Ramos (cell line): Measurements from ENCODE around the gene WLS.

Source experiments
- in situ Hi-C: fragments of 300-500 bp; cut with MboI; formaldehyde crosslinking; loops from one replicate; pipeline ENCODE4 v1.14.3; 2022; ENCODE audit warnings: low sequenced_read_pairs; ENCODE audit not compliant: unreplicated experiment

The WLS gene

DNA sequence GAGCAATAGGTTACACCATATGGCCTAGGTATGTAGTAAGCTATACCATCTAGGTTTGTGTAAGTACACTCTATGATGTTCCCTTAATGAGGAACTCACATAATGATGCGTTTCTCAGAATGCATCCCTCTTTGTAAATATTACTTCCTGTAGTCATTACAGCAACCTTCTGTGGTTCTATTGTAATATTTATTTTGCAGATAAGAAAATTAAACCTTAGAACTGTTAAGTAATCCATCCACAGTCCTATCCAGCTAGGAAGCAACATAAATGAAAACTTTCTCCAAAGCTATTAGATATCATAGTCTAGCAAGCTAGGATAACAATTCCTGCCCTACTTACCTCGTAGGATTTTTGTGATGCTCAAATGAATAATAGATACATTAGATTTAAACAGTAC is 88.7 kb downstream of the WLS start:
- in situ Hi-C loops, result no loop called here

DNA sequence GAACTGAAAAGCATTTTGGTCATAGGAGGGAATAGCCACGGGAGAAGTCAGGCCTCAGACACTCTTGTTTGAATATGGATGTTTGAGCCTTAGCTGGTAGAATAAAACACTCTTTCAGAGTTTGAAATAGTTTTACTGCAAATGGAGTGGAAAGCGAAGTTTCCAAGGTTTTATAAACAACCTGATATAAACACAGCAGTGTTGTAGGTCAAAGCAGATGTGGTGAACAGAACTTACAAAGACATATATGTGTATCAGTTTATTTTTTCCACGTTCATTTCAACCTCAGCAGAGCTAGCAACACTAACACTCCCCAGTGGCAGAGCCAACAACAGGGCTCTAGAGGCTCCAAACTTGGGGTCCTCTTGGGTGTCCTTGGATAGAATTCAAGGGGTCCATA is 89.9 kb downstream of the WLS start:
- in situ Hi-C loops, result no loop called here

DNA sequence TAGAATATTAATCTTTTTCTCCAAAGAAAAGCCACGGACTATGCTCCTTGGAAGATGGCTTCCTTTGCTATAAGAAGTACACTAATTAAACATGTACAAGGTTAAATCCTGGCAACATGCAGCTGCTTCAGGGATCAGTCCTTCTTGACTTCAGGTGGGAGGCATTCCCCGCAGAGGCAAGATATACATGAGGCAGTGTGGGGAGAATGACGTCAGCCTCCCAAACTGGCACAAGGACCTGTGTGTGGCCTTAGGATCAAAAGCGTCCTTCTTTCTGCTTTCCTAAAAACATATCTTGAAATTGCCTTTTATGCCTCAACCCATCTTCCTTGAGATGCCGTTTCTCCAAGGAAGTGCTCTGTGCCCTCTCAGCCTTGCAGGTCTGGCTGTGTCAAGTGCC is 90.3 kb downstream of the WLS start:
- in situ Hi-C loops, result no loop called here

DNA sequence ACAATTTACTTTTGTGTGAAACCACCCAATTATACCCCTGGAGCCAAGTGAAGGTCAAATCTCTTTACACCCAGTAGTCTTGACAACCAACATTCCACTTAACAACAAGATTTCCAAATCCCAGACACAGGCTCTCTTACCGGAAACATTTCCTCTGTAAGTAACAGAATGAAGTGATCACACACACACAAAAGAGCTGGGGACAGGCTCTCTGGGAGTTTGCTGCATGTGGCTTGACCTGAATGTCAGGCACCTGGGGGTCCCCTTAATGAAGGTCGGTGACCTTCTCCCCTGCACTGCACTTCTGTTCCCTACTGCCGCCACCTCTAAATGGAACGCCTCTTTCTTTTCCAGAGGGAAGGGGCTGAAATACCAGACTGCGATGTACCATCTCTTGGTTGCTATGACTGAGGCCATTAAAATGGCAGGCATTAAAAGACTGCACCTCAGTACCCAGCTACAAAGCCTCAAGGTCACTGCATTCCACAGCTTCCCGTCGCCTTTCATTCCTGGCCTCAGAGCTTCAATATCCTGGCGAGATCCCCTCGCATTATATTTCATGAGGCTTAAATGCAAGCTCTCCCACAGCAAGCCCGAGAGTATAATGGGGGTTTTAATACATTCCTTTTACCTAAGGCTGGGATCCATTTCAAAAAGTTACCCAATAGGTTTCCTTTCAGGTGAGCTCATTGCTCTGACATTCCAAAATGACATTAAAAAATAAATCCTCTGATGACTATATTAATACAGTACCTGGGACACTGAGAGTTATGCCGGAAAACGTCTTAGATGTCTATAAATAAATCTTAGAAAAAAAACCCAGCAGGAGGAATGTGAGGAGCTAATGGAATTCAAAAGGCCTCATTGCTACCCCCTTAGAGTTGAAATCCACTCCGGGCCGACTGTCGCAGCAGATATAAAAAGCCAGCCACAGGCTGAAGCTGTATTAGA is 91.0 kb downstream of the WLS start:
- in situ Hi-C loops, result no loop called here

DNA sequence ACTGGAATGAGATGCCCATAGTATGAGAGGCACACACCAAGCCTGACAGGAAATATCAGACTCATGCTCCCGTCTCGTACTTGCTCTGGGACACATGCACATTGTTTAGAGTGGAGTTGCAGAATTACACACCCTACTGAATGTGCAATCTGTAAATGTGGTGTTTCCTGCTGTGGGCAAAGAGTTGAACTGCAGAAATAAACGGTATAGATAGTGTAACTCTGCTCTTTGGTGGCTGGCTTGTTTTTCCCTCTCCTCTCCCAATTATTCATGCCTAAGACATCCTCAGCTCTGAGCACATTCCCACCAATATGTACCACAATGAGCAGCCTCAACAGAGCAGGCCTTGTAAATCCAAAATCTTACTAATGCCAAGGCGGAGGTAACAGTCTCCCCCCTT is 91.8 kb downstream of the WLS start:
- in situ Hi-C loops, result no loop called here

DNA sequence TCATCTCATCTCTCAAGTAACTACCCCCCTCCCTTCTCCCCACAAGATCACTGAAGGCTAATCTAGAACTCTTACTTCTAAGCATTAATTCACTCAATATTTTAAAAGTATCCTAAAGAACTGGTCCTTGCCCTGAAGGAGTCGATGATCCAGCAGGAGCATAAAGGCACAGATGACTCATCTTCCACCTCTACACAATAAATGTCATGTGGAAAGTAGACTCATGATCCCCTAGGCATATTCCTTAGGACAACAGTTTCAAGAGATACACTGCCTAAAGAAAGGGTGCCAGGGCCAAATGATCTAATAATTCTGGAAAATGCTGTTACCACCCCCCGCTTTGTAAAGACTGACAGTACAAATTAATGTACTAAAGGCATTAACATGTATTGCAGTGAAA is 96.1 kb downstream of the WLS start:
- in situ Hi-C loops, result no loop called here

DNA sequence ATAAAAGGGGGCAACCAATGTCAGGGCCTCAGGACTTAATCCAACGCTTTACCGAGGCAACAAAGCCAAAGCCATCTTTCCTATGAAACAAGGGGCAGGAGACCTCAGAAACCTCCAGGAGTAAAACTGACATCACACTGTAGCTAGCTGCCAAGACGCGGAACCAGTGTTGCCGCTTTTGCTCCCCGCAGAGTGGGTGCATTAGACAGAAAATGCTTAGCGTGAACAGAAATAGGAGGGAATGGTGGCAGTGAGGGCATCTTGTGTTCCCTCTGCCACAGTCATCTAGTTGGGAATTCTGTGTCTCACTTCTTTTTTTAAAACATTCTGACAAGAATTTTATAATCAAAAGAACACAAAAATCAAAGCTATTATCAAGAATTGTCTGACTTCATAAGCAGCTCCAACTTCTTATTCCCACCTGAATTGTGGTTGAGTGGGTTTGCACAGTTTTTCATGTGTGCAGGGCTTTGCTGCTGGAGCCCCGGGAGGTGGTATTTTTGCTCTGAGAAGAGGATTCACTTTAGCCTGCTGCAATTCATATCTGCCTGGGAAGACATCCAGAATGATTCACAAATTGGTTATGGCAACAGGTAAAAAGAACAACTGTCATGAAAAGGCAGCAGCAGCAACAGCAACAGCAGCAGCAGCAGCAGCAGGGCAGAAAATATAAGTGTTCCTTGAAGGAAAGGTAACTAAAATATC is 99.7 kb downstream of the WLS start:
- in situ Hi-C loops, result no loop called here

DNA sequence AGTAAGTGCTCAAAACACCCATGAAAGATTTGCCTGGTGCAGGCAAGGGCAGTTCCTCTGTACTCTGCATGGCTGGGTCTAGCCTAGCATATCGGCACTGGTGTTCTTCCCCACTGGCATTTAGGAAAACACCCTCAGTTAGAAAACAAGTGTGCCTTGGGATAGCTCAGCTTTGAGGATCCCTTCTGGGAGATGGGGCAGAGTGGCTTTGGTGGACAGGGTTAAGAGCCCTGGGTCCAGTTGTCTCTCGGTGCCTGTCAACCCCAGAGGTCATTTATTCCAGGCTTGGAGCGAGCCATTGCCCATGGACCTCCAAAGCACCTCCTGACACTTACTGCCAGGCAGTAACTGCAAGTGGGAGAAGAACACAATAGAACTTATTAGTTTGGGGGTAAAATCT is 101.1 kb downstream of the WLS start:
- in situ Hi-C loops, result no loop called here

DNA sequence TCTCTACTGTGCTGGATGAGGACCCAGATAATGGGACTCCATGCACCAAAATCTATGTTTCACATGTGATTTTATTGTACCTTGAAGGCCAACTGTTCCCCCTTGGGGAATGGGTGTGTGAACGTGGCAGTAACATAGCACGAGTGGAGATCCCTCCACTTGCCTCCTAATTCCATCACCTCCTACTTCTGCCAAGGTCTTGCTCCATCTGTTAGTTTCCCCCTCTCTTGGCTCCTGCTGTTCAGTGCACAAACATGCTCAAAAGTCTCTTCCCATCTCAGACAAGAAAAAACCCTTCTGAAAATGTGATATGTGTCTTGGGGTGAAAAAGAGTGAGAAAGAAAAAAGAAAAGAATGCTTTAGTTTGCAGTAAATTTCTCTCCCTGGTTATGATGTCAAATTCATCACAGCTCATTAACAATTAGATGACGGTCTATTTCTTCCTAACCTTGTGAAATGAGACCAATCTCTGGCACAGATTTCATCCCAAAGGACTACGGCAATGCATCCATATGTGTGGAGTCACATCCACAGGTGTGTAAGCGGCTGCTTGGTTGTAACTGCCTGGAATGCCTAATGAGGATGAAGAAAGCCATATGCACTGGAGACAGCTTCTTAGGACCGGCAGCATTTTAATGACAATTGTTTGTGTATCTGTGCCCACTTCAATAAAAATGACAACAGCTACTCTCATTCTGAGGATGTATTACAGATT is 102.6 kb downstream of the WLS start:
- in situ Hi-C loops, result no loop called here

DNA sequence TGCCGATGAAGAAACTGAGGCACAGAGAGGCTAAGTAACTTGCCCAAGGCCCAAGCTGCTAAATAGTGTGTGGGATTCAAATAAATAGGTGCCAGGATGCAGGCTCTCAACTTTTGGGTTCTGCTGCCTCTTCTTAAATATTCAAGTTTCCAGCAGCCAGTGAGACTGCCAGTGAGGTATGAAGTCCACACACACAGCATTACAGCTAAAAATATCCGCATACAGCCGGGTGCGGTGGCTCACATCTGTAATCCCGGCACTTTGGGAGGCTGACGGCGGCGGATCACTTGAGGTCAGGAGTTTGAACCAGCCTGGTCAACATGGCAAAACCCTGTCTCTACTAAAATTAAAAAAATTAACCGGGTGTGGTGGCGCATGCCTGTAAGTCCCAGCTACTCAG is 103.5 kb downstream of the WLS start:
- in situ Hi-C loops, result no loop called here

DNA sequence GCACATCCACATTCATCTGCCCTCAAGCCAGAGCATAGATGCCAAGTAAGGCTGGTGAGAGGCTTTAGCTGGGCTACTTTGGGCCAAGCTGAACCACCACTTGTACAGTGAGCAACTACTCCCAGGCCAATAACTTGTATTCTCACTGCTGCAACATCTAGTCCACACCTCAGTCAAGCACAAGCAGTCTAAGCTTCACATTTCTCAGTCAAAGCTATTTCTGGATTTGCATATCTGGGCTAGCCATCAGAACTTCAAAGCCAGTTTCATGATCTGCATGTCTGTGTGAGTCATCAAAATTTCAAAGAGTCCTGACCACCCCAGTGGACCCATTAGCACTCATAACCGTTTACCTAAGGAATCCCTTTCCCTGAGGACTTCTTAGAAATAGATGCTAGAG is 104.2 kb downstream of the WLS start:
- in situ Hi-C loops, result no loop called here

DNA sequence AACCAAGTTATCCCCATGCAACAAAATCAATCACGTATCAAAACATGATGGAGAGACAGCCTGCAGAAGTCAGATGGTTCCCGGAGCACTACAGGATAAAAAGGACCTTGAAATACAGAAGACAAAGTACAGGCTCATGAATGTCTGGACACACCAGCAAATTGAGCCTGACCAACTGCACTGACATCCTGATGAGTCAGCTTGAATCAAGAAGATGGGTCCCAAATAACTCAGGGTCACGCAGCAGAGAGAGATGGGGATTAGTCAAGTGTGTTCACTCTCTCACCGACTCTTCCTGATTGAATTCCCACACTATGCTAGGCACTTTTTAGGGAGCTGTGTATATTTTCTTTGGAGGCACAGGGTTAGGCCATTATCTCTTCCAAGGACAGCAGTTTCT is 110.8 kb downstream of the WLS start:
- in situ Hi-C loops, result loop anchor here (5.0 to 25.0 kb wide), 2 partner anchors 221 to 1616 kb away; no protein-coding TSS in a partner anchor

DNA sequence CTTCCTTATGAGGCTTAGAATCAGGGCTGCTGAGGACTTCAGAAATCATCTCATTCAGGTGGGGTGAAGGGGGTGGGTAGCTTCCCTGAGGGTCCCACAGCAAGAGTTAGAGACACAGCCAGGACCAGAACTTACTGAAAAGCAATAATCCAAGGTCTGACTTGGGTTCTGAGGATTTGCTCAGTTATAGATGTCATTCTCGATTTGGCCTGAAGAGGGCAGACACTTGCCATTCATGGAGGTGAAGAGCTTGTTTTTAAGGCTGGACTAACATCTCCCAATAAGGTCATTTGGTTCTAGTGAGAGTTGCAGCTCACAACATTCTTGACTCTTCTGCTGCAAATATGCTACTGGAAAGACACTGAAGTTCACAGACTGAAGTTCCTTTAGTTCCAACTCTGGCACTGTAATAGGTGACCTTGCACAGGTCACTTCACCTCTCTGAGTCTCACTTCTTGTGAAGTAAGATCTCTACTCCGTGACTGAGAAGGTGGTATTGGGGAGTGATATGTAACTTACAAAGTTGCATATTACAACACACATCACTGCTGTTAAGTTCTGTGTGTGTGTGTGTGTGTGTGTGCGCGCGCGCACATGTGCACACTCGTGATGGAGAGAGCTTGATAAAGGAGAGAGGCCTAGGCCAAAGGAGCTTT is 112.1 kb downstream of the WLS start:
- in situ Hi-C loops, result loop anchor here (5.0 to 25.0 kb wide), 2 partner anchors 222 to 1617 kb away; no protein-coding TSS in a partner anchor

DNA sequence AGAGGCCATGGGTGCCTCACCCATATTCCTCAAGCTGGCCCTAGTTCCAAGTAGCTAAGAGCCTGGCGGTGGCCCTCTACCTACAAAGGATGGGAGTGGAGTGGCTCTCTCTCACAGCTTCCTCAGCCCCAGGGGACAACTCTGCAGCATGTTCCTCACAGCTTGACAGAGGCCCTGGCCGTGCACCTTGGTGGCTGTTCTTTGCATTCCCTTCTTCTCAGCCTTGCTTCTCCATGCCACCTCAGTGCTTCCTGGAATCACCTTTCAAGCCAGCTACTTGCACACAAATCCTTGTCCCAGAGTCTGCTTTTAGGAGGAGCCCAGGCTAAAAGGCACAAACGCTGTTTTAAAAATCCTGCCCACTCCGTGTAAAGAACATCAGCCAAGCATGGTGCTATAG is 112.9 kb downstream of the WLS start:
- in situ Hi-C loops, result loop anchor here (25.0 kb wide), 1 partner anchor 1618 kb away; no protein-coding TSS in a partner anchor

DNA sequence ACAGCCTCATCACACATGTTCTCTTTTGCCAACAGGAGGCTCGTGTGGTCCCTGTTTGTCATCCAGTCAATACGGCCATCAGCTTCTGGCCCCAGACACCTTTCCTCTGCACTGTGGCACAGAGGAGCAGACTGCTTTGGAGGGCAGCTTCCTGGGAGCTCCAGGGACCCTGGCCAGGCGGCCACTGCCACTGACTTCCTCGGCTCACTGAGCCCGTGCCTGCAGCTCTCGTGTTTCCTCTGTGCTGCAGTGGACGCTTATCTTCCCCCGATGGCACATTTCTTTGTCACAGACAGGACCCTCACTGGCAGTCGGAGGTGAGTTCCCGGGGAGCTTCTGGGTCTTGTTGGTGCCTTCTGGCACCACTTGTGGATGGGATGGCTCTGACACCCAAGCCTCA is 114.9 kb downstream of the WLS start:
- in situ Hi-C loops, result loop anchor here (25.0 kb wide), 1 partner anchor 1620 kb away; no protein-coding TSS in a partner anchor

DNA sequence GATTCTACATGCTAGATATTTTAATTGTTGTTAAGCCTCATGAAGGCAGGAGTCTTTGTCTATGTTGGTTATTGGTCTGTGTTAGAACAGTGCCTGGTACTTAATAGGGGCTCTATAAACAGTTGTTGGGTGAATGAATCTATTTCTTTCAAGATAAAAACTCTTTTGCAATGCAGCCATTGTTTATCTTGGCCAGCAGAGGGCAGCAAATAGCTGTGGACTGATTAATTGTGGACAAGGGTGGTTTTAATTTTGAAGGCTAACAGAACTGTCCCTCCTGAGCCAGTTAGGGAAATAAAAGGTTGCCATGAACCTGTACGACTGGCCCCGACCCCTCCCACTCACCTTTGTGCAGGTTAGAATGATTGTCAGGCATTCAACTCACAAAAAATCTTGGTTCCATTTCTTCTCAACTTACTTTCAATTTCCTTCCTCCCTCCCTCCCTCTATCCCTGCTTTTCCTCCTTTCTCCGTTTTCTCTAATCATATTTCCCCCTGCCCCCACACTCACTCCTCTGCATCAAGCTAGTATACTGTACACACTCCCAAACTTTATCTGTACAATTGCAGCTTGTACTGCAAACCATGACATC is 115.6 kb downstream of the WLS start:
- in situ Hi-C loops, result loop anchor here (25.0 kb wide), 1 partner anchor 1621 kb away; no protein-coding TSS in a partner anchor

DNA sequence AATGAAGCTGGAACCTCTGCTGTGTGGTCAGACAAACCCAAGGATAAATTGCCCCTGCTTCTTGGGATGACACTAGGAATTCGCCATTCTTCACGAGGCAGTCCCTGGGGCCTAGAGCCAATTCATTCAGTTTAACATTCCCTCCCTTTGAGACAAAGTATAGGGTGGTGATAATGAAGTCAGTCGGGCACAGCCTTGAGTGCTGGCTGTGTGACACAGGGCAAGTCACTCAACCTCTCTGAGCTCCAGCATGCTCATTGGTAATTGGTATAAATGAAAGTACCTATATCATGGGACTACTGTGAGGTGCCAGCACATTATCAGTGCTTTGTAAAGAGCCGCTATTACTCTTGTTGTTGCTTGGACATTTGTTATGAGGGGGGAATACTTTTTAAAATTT is 117.0 kb downstream of the WLS start:
- in situ Hi-C loops, result loop anchor here (25.0 kb wide), 1 partner anchor 1622 kb away; no protein-coding TSS in a partner anchor

DNA sequence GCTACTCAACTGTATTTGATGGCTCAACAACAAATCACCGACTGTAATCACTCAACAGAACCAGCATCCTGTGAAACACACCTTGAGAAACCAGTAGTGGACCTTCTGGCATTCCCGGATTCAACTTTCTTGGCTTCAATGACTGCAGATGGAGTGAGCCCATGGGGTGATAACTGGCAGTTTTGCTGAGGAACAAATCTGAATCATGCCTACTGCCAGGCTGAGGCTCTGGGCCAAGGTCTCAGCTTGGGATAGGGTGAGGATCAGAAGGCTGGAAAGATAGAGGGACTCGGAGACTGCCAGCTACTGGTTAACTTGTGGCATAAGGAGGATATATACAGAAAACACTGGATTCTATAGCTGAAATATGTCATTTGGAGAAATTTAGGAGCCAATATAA is 118.4 kb downstream of the WLS start:
- in situ Hi-C loops, result loop anchor here (25.0 kb wide), 1 partner anchor 1623 kb away; no protein-coding TSS in a partner anchor

DNA sequence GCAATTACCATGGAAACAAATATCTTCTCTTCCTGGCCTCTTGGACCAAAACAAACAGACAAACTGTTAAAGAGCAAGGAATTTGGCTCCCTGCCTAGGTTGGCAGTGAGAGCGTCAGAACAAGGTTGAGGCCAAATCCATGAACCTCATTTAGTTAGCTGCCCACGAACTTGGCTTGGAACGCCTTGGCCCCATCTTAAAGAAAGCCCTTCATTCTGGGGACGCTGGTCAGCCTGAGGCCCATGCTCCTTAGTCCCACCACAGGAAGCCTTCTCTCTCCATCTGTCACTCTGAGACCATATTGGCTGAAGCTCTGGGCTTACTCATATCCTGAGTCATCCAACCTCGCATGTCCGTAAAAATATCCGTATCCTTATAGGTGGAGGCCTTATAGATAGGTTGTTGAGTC is 119.5 kb downstream of the WLS start:
- in situ Hi-C loops, result loop anchor here (25.0 kb wide), 1 partner anchor 1624 kb away; no protein-coding TSS in a partner anchor
